HFFc6 (cell line): ENCODE data around the gene RPUSD1. TPM values are rescaled to one million over a fixed set of nuclear protein-coding genes. Genes with fewer than 3 reads are reported as not detected.

Source experiments
- DNase-seq: peaks from one replicate; pipeline ENCODE4 v3.0.0-alpha.2; 2018
- H3K27ac Mint-ChIP-seq: 2 replicates; pipeline ENCODE4 v1.8.0; 2020; ENCODE audit warnings: mild to moderate bottlenecking, mixed read lengths
- H3K27me3 Mint-ChIP-seq: 2 replicates; pipeline ENCODE4 v1.8.0; 2021; ENCODE audit warnings: mild to moderate bottlenecking, moderate library complexity, mixed read lengths; ENCODE audit not compliant: insufficient read depth
- H3K36me3 Mint-ChIP-seq: 2 replicates; pipeline ENCODE4 v1.8.0; 2021; ENCODE audit warnings: low read depth, mixed read lengths
- H3K4me1 Mint-ChIP-seq: 2 replicates; pipeline ENCODE4 v1.8.0; 2020; ENCODE audit warnings: low read depth, mixed read lengths
- H3K4me3 Mint-ChIP-seq: 2 replicates; pipeline ENCODE4 v1.8.0; 2020; ENCODE audit warnings: mild to moderate bottlenecking, moderate library complexity, mixed read lengths
- H3K9me3 Mint-ChIP-seq: 2 replicates; pipeline ENCODE4 v1.8.0; 2020; ENCODE audit warnings: mild to moderate bottlenecking, mixed read lengths
- total RNA-seq, 6 experiments: library from RNA; stranded (reverse); fragmentation: NEBNext Ultra II Directional; extraction: Animal tissue kit (Norgen Biotek cat#: 25700); gene quantifications; 2 replicates in 1 of 6; 3 replicates in 5 of 6; pipeline ENCODE4 v1.2.3, GENCODE V29; 2021
- TF ChIP-seq, protein P1 (sequence below): fragments of 200-600 bp; sonication (generic); IDR thresholded peaks from 2 replicates; pipeline ENCODE4 v1.5.0; 2021; ENCODE audit warnings: antibody characterized with exemption, mild to moderate bottlenecking

Gene RPUSD1
- total RNA-seq, 6 experiments from 2014 or later = 23.8 to 32.8 (median 25.8) TPM

DNA sequence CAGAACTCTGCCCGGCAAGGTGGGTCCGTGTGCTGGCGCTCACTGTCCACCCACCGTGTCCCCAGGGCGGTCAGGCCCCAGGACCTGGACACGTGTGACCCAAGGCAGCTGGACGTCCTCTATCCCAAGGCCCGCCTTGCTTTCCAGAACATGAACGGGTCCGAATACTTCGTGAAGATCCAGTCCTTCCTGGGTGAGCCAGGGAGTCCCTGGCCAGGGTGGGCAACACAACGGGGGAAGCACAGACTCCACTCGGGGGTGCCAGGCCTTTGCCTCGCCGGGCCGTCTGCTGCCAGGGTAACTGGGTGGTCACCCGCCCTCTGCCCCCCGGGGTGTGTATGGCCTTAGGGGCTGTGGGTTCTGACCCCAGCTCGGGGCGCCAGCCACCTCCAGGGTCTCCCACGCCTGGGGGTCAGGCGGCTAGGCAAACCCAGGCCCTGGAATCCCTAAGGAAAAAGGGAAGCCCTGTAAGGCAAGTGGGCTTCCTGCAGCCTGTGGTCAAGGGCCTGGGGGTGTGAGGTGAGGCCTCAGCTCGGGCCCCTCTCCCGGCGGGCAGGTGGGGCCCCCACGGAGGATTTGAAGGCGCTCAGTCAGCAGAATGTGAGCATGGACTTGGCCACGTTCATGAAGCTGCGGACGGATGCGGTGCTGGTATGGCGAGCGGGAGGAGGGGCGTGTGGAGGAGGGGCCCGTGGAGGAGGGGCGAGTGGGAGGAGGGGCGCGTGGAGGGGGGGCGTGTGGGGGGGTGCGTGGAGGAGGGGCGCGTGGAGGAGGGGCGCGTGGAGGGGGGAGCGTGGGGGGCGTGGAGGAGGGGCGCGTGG, 21.2 kb downstream of the RPUSD1 start:
- H3K27ac Mint-ChIP-seq = no peak overlapping the region
- H3K27me3 Mint-ChIP-seq = no peaks in the 10 kb centered on the region
- H3K4me3 Mint-ChIP-seq = no peak overlapping the region
- TF ChIP-seq, protein P1, sequence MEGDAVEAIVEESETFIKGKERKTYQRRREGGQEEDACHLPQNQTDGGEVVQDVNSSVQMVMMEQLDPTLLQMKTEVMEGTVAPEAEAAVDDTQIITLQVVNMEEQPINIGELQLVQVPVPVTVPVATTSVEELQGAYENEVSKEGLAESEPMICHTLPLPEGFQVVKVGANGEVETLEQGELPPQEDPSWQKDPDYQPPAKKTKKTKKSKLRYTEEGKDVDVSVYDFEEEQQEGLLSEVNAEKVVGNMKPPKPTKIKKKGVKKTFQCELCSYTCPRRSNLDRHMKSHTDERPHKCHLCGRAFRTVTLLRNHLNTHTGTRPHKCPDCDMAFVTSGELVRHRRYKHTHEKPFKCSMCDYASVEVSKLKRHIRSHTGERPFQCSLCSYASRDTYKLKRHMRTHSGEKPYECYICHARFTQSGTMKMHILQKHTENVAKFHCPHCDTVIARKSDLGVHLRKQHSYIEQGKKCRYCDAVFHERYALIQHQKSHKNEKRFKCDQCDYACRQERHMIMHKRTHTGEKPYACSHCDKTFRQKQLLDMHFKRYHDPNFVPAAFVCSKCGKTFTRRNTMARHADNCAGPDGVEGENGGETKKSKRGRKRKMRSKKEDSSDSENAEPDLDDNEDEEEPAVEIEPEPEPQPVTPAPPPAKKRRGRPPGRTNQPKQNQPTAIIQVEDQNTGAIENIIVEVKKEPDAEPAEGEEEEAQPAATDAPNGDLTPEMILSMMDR = no peak
- no peaks in the 10 kb centered on the region for H3K36me3 Mint-ChIP-seq
- no peaks in the 10 kb centered on the region for H3K9me3 Mint-ChIP-seq
- no peak for DNase-seq
- no peaks in the 10 kb centered on the region for H3K4me1 Mint-ChIP-seq

- H3K4me3 Mint-ChIP-seq = no peak overlapping the region
- no peak for DNase-seq
- H3K27me3 Mint-ChIP-seq = no peaks in the 10 kb centered on the region
- TF ChIP-seq, protein P1 = no peak
- no peaks in the 10 kb centered on the region for H3K4me1 Mint-ChIP-seq
- no peak overlapping the region for H3K27ac Mint-ChIP-seq
- H3K9me3 Mint-ChIP-seq = no peaks in the 10 kb centered on the region
- H3K36me3 Mint-ChIP-seq = no peaks in the 10 kb centered on the region
These were observed 22.0 kb downstream of the RPUSD1 start for GRCh38 chr16:766008-766819.

DNA sequence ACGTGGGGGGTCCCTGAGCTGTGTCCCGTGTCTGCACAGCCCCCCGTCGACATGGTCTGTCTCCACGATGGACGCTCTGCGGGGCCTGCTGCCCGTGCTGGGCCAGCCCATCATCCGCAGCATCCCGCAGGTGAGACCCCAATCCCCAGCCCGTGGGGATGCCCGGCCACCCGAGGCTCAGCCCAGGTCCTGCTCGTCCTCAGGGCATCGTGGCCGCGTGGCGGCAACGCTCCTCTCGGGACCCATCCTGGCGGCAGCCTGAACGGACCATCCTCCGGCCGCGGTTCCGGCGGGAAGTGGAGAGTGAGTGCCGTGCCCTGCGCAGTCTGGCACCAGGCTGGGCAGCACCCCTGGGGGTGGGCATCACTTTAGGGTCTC, 22.7 kb downstream of the RPUSD1 start:
- H3K4me3 Mint-ChIP-seq = no peak overlapping the region
- H3K27me3 Mint-ChIP-seq = no peaks in the 10 kb centered on the region
- TF ChIP-seq, protein P1 = no peak
- DNase-seq = no peak
- no peaks in the 10 kb centered on the region for H3K9me3 Mint-ChIP-seq
- no peak overlapping the region for H3K27ac Mint-ChIP-seq
- H3K36me3 Mint-ChIP-seq = no peaks in the 10 kb centered on the region
- H3K4me1 Mint-ChIP-seq = no peaks in the 10 kb centered on the region

GRCh38 chr16:764848-765487, 23.2 kb downstream of the RPUSD1 start:
- Mint-ChIP-seq H3K4me1 (no peaks in the 10 kb centered on the region; the same call in 1 of the 2 replicates), H3K36me3 (no peaks in the 10 kb centered on the region), H3K9me3 (no peaks in the 10 kb centered on the region), H3K27ac (no peak overlapping the region), H3K4me3 (no peak overlapping the region), H3K27me3 (peaks cover under 1% of the 10 kb centered on the region; the same call in 1 of the 2 replicates)
- TF ChIP-seq, protein P1 = no peak
- no peak for DNase-seq

GRCh38 chr16:764184-764750, 23.9 kb downstream of the RPUSD1 start:
- Mint-ChIP-seq H3K4me3 (no peak overlapping the region), H3K27me3 (peaks cover 5% of the 10 kb centered on the region), H3K36me3 (no peaks in the 10 kb centered on the region), H3K27ac (no peak overlapping the region), H3K9me3 (no peaks in the 10 kb centered on the region), H3K4me1 (no peaks in the 10 kb centered on the region; the same call in 1 of the 2 replicates)
- DNase-seq = no peak
- TF ChIP-seq, protein P1 = peak; percentile 48
